ENCODE measurements around the gene ICAM2.

Gene ICAM2

DNA sequence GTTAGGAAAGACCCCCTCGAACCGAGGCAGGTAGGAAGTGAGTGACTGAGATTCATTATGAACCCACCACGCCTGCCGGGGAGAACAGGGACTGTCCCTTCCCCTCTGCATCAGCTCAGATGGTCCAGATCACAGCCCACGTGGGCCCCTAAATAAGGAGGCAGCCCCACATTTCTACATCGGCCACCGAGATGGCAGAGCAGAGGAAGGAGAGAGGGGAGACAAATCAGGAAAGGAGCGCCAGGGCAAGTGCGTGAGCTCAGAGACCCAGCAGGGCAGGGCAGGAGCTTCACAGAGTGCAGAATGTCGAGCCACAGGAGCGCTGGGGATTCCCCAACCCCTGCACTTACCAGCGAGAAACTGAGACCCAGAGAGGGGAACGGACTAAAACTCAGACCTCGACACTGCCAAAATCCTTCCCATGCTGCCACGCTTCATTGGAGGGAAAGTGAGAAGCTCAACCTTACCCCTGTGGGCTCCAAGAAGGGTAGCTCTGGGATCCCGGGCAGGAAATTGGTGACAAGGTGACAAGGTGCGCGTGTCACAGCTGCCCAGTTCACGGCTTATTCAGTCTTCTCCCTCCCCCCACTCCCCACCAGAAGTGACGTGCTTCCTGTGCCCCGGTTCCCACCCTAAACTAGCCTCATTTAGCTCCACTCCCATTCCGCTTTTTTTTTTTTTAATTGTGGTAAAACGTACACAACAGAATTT lies at the start of gene ICAM2:
ICAM2 (minus strand) TSS at position 578 of the 711 bp plus-strand sequence. CDS start 13,942 bp downstream, outside the sequence.
- no peak for FAIRE-seq
- no peak for DNase-seq (ENCODE audit: low spot score)

- FAIRE-seq (no peak), DNase-seq (ENCODE audit: low spot score) (no peak)
Observed at GRCh38 chr17:64070213-64070612, 49.8 kb upstream of the ICAM2 start.

GRCh38 chr17:64069143-64069542 lies 48.7 kb upstream of the ICAM2 start:
- FAIRE-seq (no peak), DNase-seq (ENCODE audit: low spot score) (no peak)

- DNase-seq (ENCODE audit: low spot score) = no peak
- no peak for FAIRE-seq
Observed at GRCh38 chr17:64067657-64068056, 47.2 kb upstream of the ICAM2 start.

GRCh38 chr17:64066716-64067115 lies 46.3 kb upstream of the ICAM2 start:
- FAIRE-seq = no peak
- no peak for DNase-seq (ENCODE audit: low spot score)

- FAIRE-seq = no peak
Observed at GRCh38 chr17:64065161-64065560, 44.7 kb upstream of the ICAM2 start.

GRCh38 chr17:64064331-64064730 lies 43.9 kb upstream of the ICAM2 start:
- FAIRE-seq (no peak), DNase-seq (ENCODE audit: low spot score) (no peak)

More at GRCh38 chr17:64065161-64065560, 44.7 kb upstream of the ICAM2 start:
- no peak for DNase-seq (ENCODE audit: low spot score)

- no peak for FAIRE-seq
- DNase-seq (ENCODE audit: low spot score) = no peak
Observed at GRCh38 chr17:64063766-64064224, 43.4 kb upstream of the ICAM2 start.

GRCh38 chr17:64063088-64063487 lies 42.7 kb upstream of the ICAM2 start:
- DNase-seq (ENCODE audit: low spot score) (no peak), FAIRE-seq (no peak)

GRCh38 chr17:64061178-64061898 lies 40.9 kb upstream of the ICAM2 start:
- DNase-seq (ENCODE audit: low spot score) (no peak), FAIRE-seq (no peak)

DNA sequence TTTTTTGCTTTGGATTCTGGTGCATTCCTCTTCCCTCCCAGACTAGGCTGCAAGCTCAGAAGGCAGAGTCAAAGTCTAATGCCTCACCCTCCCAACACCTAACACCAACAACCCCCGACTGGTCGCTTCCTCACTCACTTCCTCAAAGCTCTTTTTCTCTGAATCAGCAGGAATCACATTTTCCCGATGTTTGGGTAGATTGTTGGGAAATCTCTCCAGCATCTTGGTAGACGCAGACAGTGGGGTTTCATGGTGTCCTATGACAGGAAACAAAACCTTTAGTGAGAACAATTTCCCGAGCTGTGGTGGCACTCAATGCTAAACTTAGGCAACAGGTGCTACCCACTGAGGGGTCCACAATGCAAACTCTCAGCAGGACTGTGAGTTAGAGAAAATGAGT lies 39.9 kb upstream of the ICAM2 start:
- DNase-seq (ENCODE audit: low spot score) (no peak), FAIRE-seq (no peak)

DNA sequence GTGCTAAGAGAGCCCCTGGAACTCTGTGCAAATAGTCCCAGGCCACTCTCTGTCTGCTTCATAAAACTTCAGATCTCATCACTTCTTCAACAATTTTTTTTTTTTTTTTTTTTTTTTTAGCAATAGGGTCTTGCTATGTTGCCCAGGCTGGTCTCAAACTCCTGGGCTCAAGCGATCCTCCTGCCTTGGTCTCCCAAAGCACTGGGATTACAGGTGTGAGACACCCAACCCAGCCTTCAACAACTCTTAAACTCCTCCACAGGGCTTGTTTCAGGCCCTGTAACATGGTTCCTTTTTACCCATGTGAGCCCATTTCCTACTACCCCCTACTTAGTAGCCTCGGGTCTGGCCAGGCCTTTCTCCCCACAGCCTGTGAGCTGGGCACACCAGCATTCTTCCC lies 39.3 kb upstream of the ICAM2 start:
- no peak for DNase-seq (ENCODE audit: low spot score)
- FAIRE-seq = no peak

DNA sequence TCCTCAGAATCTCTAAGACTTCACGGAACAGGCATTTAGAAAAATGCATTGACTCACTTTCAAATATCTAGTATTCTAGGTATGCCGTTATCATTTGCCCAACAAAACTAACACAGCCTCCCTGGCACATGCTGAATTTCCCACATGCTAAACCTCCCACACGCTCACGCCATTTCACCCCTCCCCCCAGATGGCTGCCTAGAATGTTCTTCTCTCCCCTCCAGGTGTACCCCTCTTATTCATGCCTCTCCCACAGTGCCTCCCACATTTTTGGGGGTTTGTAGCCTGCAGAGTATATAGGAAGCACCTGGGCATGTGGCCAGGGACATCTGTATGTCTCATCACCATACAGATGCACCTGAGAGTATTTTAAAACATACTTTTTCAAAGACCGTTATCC lies 38.2 kb upstream of the ICAM2 start:
- DNase-seq (ENCODE audit: low spot score) (no peak), FAIRE-seq (no peak)

- DNase-seq (ENCODE audit: low spot score) = no peak
- no peak for FAIRE-seq
Observed at GRCh38 chr17:64057701-64058263, 37.3 kb upstream of the ICAM2 start.

DNA sequence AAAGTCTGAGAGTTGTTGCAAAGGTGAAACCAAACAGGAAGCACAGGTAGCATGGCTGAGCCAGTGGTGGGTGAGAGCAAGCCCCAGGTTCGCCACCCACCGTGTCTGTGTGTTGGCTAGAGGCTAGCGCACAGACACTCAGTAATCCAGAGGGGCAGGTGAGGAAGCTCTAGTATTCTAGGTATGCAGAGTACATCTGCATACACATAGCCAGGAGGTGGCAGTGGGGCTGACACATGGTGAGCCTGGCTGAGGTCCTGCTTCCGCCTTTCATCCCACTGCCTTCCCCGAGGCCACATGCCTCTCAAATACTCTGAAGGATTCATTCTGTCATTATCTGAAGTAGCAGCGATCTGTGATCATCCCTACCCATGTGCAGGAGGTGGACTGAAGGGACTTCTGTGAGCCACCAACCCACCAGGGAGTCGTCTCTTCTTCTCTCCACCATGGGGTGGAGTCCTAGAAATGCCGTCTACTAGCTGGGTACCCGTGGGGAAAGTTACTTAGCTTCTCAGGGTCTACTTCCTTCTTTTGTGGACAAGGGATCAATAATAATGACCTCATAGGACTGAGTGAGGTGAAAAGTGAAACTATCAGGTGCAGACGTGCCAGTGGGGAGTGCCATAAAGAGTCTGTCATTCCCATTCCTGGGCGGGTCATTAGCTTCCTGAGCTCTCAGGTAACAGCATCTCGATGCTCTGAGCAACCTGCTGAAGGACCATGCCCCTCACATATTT lies 36.0 kb upstream of the ICAM2 start:
- no peak for DNase-seq (ENCODE audit: low spot score)

DNA sequence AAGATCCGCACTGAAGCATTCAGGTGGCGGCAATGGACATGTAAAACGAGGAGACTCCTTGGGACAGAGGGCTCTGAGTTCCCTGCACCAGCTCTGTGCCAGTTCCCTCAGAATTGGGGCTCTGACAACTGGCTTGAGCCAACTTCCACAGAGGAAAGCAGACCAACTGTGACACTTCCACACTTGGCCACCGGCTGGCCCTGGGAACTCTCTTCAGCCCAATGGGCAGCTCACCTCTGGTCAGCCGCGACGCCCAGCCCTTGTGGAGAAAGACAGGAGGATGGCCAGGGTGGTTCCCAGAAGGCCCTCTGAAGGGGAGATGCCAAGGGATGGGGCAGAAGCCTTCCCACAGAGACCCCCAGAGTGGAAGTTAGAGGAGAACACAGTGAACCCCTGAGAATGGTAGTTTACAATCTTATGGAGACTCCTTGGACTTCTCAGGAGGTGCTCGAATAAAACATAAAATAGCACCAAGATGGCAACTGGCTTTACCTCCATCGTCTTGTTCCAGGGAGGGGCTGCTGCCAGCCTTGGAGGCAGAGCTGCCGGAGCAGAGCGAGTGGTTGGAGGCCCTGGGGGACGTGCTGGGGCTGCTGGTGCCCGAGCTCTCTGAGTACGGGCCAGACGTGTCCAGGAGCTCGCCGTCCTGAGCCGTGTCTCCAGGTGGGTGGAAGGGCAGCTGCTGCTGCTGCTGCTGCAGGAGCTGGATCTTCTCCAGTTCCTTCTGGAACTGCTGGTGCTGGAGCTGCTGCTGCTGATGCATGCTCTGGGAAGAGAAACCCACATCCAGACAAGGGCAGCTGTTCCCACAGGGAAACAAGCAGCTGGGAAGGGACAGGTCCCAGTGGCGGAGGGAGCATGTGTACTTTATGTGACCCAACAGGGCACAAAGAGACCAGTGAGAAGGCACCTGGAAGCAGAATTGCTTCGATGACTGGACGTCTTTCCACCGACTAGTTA lies 35.0 kb upstream of the ICAM2 start:
- FAIRE-seq = no peak
- DNase-seq (ENCODE audit: low spot score) = no peak

More for the DNA sequence above, 36.0 kb upstream of the ICAM2 start:
- FAIRE-seq = no peak

DNA sequence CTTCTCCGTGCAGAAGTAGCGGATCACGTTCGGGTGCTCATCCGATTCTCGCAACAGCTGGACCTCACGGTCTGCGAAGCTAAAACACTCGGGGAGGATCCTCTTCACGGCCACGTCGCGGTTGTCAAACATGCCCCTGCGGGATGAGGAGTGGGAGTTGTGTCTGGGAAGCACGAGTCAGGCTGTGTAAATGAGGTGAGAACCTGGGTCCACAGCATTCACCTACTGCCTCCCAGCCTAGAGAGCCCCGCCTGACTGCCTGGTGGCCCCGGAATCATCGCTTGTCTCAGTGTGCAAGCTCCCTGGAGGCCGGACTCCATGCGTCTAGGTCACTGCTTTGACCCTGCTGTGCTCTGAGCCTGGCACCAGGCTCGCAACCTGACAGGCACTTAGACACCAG lies 33.9 kb upstream of the ICAM2 start:
- no peak for DNase-seq (ENCODE audit: low spot score)
- no peak for FAIRE-seq

GRCh38 chr17:64053101-64053500 lies 32.7 kb upstream of the ICAM2 start:
- FAIRE-seq (no peak), DNase-seq (ENCODE audit: low spot score) (no peak)

DNA sequence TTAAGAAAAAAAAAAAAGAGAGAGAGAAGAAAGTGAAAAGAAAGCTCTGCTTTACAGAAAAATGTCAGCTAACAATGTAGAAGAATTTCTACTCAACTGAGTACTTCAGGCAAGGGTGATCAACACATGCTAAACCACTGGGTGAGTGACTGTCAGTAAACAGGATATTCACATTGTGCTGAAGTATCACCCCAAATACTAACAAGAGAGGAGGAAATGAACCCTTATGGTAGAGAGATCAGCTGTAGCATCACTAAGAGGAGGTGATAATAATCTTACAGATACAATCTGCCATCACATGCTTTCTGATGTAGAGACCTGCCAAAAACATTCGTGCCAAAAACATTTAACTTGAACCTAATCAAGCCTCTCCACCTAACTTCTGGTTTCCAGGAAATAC lies 30.7 kb upstream of the ICAM2 start:
- FAIRE-seq = no peak
- DNase-seq (ENCODE audit: low spot score) = no peak

- FAIRE-seq = no peak
- no peak for DNase-seq (ENCODE audit: low spot score)
Observed at GRCh38 chr17:64048805-64049204, 28.4 kb upstream of the ICAM2 start.

- no peak for DNase-seq (ENCODE audit: low spot score)
- FAIRE-seq = no peak
Observed at GRCh38 chr17:64045176-64045575, 24.7 kb upstream of the ICAM2 start.

All from RCC 7860 (cell line).